ENCODE results near the gene TOP1. TPM values are rescaled to one million over a fixed set of nuclear protein-coding genes. Genes with fewer than 3 reads are reported as not detected.

The TOP1 gene
- total RNA-seq, 1 donor from 2014 or later: 72.7 TPM

DNA sequence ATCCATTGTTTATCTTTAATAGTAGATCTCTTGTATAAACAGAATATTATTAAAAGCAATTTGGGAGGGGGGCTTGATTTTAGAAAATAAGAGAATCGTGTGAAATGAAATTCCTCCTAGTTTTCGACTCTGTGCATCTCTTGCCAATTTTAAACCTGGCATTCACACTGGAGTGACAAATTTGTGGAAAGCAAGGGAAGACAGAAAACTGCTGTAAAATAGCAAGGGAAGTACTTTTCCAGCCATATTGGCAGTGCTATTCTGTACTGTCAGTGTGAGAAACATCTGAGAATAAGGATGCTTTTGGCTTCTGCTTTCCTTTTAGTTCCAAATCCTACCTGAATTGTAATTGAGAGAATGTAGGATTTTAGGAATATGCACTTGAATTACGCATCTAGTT lies 40.2 kb downstream of the TOP1 start:
- no peak overlapping the region for H3K27ac Mint-ChIP-seq (ENCODE audit: unreplicated experiment)
- H3K27me3 Mint-ChIP-seq (ENCODE audit: unreplicated experiment): no peaks in the 10 kb centered on the region
- DNase-seq (ENCODE audit: low spot score): no peak
- no peak overlapping the region for H3K4me3 Mint-ChIP-seq (ENCODE audit: unreplicated experiment)
- H3K36me3 Mint-ChIP-seq (ENCODE audit: low read depth, unreplicated experiment): peaks cover 5% of the 10 kb centered on the region
- H3K9me3 Mint-ChIP-seq (ENCODE audit: unreplicated experiment): no peaks in the 10 kb centered on the region
- peaks cover 35% of the 10 kb centered on the region for H3K4me1 Mint-ChIP-seq (ENCODE audit: unreplicated experiment)
- TF ChIP-seq, protein P1, sequence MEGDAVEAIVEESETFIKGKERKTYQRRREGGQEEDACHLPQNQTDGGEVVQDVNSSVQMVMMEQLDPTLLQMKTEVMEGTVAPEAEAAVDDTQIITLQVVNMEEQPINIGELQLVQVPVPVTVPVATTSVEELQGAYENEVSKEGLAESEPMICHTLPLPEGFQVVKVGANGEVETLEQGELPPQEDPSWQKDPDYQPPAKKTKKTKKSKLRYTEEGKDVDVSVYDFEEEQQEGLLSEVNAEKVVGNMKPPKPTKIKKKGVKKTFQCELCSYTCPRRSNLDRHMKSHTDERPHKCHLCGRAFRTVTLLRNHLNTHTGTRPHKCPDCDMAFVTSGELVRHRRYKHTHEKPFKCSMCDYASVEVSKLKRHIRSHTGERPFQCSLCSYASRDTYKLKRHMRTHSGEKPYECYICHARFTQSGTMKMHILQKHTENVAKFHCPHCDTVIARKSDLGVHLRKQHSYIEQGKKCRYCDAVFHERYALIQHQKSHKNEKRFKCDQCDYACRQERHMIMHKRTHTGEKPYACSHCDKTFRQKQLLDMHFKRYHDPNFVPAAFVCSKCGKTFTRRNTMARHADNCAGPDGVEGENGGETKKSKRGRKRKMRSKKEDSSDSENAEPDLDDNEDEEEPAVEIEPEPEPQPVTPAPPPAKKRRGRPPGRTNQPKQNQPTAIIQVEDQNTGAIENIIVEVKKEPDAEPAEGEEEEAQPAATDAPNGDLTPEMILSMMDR (IDR thresholded peaks at IDR 0.05; ENCODE audit: unreplicated experiment): no peak

DNA sequence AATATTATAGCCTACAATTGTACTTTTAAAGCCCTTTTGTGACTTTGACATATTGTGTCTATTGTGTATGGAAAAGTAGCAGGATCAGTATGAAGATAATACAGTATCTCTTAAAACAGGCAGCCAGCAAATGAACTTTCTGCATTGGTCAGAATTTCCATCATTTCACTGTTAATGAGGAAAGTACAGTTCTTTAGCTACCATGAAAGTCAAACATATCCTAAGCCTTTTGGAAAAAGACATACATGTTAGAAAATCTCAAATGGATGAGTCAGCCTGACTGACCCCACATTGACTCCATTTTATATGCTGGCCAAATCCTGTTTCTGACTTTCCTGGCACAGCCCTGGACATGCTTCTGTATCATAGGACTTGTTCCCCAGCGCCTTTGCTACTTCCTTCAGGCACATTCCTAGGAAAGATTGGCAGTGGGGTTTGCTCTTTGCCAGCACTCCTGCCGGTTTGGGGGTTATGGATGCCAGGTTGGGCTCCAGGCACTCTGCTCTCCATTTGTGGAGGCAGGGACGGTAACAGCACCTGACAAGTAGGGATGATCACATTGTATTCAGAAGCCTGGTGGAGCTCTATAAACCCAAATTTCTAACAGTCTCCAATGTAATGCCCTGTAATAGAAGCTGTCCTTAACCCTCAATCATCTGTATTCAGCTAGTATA lies 43.7 kb downstream of the TOP1 start:
- Mint-ChIP-seq H3K9me3 (ENCODE audit: unreplicated experiment) (no peaks in the 10 kb centered on the region), H3K27me3 (ENCODE audit: unreplicated experiment) (no peaks in the 10 kb centered on the region), H3K36me3 (ENCODE audit: low read depth, unreplicated experiment) (peaks cover 4% of the 10 kb centered on the region), H3K4me1 (ENCODE audit: unreplicated experiment) (peaks cover 67% of the 10 kb centered on the region), H3K27ac (ENCODE audit: unreplicated experiment) (peak overlapping the region; percentile 93), H3K4me3 (ENCODE audit: unreplicated experiment) (no peak overlapping the region)
- no peak for DNase-seq (ENCODE audit: low spot score)
- TF ChIP-seq, protein P1 (IDR thresholded peaks at IDR 0.05; ENCODE audit: unreplicated experiment): no peak

DNA sequence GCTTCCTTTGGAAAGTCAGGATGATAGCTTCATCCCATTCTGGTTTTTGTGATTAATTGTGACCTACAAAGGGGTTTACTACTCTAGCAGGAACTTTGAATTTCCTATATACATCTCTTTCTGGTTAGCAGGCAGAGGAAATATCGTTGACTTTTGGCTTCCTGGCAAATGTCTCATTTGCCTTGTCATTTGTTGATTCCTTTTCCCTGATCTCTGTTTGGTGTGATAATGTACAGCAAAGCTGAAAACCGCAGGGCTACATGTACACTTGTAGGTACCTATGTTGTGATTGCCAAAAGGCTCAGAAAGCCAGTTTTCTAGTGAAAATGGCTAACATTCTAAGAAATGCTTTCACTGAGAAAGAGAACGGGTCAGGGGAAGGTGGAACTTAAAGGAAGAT lies 44.3 kb downstream of the TOP1 start:
- DNase-seq (ENCODE audit: low spot score): no peak
- peak overlapping the region; percentile 93 for H3K27ac Mint-ChIP-seq (ENCODE audit: unreplicated experiment)
- no peaks in the 10 kb centered on the region for H3K9me3 Mint-ChIP-seq (ENCODE audit: unreplicated experiment)
- H3K27me3 Mint-ChIP-seq (ENCODE audit: unreplicated experiment): no peaks in the 10 kb centered on the region
- TF ChIP-seq, protein P1 (IDR thresholded peaks at IDR 0.05; ENCODE audit: unreplicated experiment): no peak
- peaks cover 71% of the 10 kb centered on the region for H3K4me1 Mint-ChIP-seq (ENCODE audit: unreplicated experiment)
- H3K36me3 Mint-ChIP-seq (ENCODE audit: low read depth, unreplicated experiment): peaks cover 4% of the 10 kb centered on the region
- H3K4me3 Mint-ChIP-seq (ENCODE audit: unreplicated experiment): no peak overlapping the region

DNA sequence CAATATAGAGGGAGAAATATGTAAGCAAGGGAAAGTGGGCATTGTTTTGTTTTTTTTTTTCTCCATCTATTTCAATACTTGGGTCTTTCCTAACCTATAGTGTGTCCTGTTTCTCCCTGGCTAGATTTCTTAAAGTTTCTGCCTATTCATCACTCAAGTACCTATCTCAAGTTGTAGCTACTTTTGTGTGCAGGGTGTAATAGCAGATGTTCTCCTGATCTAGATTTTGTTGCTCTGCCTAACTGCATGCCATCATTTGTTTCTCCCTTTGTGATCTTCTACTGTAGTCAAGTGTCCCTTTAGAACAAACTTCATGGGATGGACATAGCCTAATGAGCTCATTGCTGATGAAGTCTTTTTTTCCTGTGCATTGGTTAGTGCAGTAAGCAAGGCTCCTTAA lies 45.8 kb downstream of the TOP1 start:
- TF ChIP-seq, protein P1 (IDR thresholded peaks at IDR 0.05; ENCODE audit: unreplicated experiment): no peak
- Mint-ChIP-seq H3K36me3 (ENCODE audit: low read depth, unreplicated experiment) (peaks cover 4% of the 10 kb centered on the region), H3K27me3 (ENCODE audit: unreplicated experiment) (no peaks in the 10 kb centered on the region), H3K9me3 (ENCODE audit: unreplicated experiment) (no peaks in the 10 kb centered on the region), H3K4me3 (ENCODE audit: unreplicated experiment) (no peak overlapping the region), H3K4me1 (ENCODE audit: unreplicated experiment) (peaks cover 75% of the 10 kb centered on the region), H3K27ac (ENCODE audit: unreplicated experiment) (peak overlapping the region; percentile 19)
- DNase-seq (ENCODE audit: low spot score): no peak

DNA sequence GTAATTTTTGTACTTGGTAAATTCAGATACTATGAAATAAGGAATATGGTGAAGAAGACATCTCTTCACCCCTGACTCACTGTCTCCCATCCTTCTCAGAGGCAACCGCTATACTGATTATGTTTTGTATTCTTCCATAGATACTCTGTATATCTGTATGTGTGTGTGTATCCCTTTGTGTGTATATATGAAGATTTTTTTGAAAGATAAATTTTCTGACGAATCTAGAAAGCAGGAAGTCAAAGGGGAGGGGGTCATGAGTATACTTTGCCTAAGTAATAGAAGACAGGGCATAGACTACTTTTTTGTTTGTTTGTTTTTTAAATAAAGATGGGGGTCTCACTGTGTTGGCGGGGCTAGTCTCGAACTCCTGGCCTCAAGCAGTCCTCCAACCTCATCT lies 48.2 kb downstream of the TOP1 start:
- H3K27ac Mint-ChIP-seq (ENCODE audit: unreplicated experiment): peak overlapping the region; percentile 38
- no peaks in the 10 kb centered on the region for H3K9me3 Mint-ChIP-seq (ENCODE audit: unreplicated experiment)
- H3K4me3 Mint-ChIP-seq (ENCODE audit: unreplicated experiment): no peak overlapping the region
- peaks cover 10% of the 10 kb centered on the region for H3K36me3 Mint-ChIP-seq (ENCODE audit: low read depth, unreplicated experiment)
- TF ChIP-seq, protein P1 (IDR thresholded peaks at IDR 0.05; ENCODE audit: unreplicated experiment): no peak
- no peak for DNase-seq (ENCODE audit: low spot score)
- peaks cover 62% of the 10 kb centered on the region for H3K4me1 Mint-ChIP-seq (ENCODE audit: unreplicated experiment)
- no peaks in the 10 kb centered on the region for H3K27me3 Mint-ChIP-seq (ENCODE audit: unreplicated experiment)
